Activated CD4-positive, alpha-beta memory T cell treated with anti-CD3 and anti-CD28 coated beads for 36 hours (primary cell): ENCODE data around the gene SPHK1. TPM values are rescaled to one million over a fixed set of nuclear protein-coding genes. Genes with fewer than 3 reads are reported as not detected.

Experiments
- CTCF ChIA-PET: fragments of 350-600 bp; sonication (Branson Sonifier 250); formaldehyde crosslinking; loops from one replicate; lab custom pipeline; 2021; ENCODE audit warnings: antibody characterized with exemption, inconsistent platforms; lab: Charles Lee
- POLR2A ChIA-PET: fragments of 350-600 bp; sonication (Branson Sonifier 250); formaldehyde crosslinking; loops from one replicate; lab custom pipeline; 2021; ENCODE audit warnings: antibody characterized with exemption; lab: Charles Lee
- DNase-seq: peaks from one replicate; pipeline ENCODE4 v3.0.0-alpha.2; 2020
- H3K27ac Mint-ChIP-seq: one replicate; pipeline ENCODE4 v1.8.0; 2021; ENCODE audit warnings: mixed read lengths
- H3K27me3 Mint-ChIP-seq: one replicate; pipeline ENCODE4 v1.8.0; 2021; ENCODE audit warnings: mixed read lengths
- H3K36me3 Mint-ChIP-seq: one replicate; pipeline ENCODE4 v1.8.0; 2021; ENCODE audit warnings: mixed read lengths
- H3K4me1 Mint-ChIP-seq: one replicate; pipeline ENCODE4 v1.8.0; 2021; ENCODE audit warnings: low read depth, mixed read lengths
- H3K4me3 Mint-ChIP-seq: one replicate; pipeline ENCODE4 v1.8.0; 2021; ENCODE audit warnings: mild to moderate bottlenecking, mixed read lengths
- H3K9me3 Mint-ChIP-seq: one replicate; pipeline ENCODE4 v1.8.0; 2021; ENCODE audit warnings: mixed read lengths
- intact Hi-C: fragments of 100-400 bp; cut with micrococcal nuclease; formaldehyde crosslinking; loops from one replicate; pipeline ENCODE4 v1.15.1; 2023
- total RNA-seq, 2 experiments: library from RNA; stranded (reverse); gene quantifications; one replicate each; pipeline ENCODE4 v1.2.3, GENCODE V29; 2021

Gene SPHK1
- total RNA-seq, 2 experiments from 2014 or later: 9.9 to 11.4 TPM

DNA sequence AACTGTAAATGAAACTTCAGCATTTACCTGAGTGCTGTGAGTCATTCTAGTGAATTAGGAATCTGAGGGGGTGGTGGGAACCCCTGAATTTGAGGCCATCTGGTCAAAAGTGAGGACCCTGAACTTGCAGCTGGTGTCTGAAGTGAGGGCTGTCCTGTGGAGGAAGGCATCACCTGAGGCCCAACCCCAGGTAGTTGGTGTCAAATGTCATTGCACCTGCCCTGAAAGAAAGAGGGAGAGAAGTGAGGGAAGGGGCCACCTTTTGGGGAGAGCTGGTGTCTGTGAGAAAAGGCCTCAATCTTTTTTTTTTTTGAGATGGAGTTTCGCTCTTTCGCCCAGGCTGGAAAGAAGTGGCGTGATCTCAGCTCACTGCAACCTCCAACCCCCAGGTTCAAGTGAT lies 18.2 kb upstream of the SPHK1 start:
- Mint-ChIP-seq H3K27me3 (no peaks in the 10 kb centered on the region), H3K4me3 (no peak overlapping the region), H3K4me1 (no peaks in the 10 kb centered on the region), H3K36me3 (no peaks in the 10 kb centered on the region), H3K27ac (no peak overlapping the region), H3K9me3 (no peaks in the 10 kb centered on the region)
- ChIA-PET CTCF (interaction anchor here (1.5 to 3.0 kb wide), 3 partner anchors 13 to 31 kb away, joined by 4 to 18 read pairs (median 7); partner anchors contain the start of genes PRPSAP1 and SPHK1), POLR2A (no interaction called here)
- intact Hi-C loops: no loop called here
- no peak for DNase-seq

DNA sequence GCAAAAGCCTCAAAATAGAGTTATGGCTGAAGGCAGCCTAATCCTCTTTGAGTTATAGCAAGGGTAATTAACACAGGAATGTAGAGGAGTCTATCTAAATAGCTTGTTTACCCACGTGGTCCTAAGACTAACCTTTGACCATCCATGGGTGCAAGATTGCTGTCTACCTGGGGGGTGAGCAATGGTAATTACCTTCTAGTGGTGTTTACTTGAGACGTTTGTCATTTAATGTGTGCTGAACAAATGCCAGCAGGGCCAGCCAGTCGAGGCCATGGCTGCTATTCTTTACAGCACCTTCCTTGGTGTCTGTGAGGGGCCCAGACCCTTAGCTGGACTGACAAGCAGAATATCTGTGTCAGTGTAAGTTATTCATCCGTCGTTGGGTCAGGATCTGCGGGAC lies 16.8 kb upstream of the SPHK1 start:
- Mint-ChIP-seq H3K27me3 (no peaks in the 10 kb centered on the region), H3K4me1 (peaks cover 5% of the 10 kb centered on the region), H3K27ac (no peak overlapping the region), H3K36me3 (no peaks in the 10 kb centered on the region), H3K9me3 (no peaks in the 10 kb centered on the region), H3K4me3 (no peak overlapping the region)
- POLR2A ChIA-PET: no interaction called here
- no peak for DNase-seq
- intact Hi-C loops: loop anchor here (1.0 kb wide), 1 partner anchor 12 kb away; no protein-coding TSS in a partner anchor
- CTCF ChIA-PET: no interaction called here

- intact Hi-C loops: no loop called here
- Mint-ChIP-seq H3K27me3 (no peaks in the 10 kb centered on the region), H3K4me3 (no peak overlapping the region), H3K4me1 (peaks cover 5% of the 10 kb centered on the region), H3K27ac (no peak overlapping the region), H3K36me3 (no peaks in the 10 kb centered on the region), H3K9me3 (no peaks in the 10 kb centered on the region)
- CTCF ChIA-PET: no interaction called here
- POLR2A ChIA-PET: no interaction called here
- DNase-seq: no peak
These were observed 15.9 kb upstream of the SPHK1 start for GRCh38 chr17:76368545-76368944.

DNA sequence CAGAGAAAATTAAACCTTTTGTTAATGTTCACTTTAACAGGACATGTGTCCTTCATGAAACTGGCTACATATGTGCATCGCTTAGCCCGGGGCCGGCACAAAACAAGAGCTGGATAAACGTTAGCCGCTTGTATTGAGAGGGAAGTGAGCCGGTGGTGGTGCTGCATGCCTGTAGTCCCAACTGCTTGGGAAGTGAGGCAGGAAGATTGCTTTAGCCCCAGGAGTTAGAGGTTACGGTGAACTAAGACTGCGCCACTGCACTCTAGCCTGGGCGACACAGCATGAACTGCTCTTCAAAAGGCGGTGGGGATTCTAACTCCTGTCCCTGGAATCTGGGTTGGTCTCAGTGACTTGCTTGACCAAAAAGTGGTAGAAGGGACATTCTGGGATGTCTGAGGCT lies 15.0 kb upstream of the SPHK1 start:
- POLR2A ChIA-PET: interaction anchor here (0.6 kb wide), 1 partner anchor 1178 kb away, joined by 3 read pairs; no protein-coding TSS in a partner anchor

DNA sequence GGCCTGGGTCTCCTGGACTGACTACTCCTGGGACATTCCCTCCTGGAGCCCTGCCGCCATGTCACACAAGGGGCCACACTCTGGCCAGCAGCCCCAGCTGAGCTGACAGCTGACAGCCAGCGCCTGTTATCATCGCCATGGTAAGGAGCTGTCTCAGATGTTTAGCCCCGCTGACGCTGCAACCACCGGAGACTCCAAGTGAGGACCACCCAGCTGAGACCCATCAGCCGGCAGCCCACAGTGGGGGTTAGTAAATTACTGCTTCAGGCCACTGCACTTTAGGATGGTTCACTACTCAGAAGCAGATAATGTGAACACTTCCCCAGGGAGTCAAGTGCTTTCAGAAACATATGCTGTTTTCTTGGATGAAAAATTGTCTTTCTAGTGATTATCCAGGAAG lies 14.6 kb upstream of the SPHK1 start:
- CTCF ChIA-PET: interaction anchor here (0.6 to 3.2 kb wide), 7 partner anchors 10 to 28 kb away, joined by 3 to 18 read pairs (median 4); partner anchors contain the start of gene SPHK1
- H3K27me3 Mint-ChIP-seq: no peaks in the 10 kb centered on the region
- no peak for DNase-seq
- POLR2A ChIA-PET: no interaction called here
- H3K27ac Mint-ChIP-seq: no peak overlapping the region
- no peaks in the 10 kb centered on the region for H3K36me3 Mint-ChIP-seq
- no peaks in the 10 kb centered on the region for H3K9me3 Mint-ChIP-seq
- H3K4me1 Mint-ChIP-seq: peaks cover 5% of the 10 kb centered on the region
- intact Hi-C loops: no loop called here
- no peak overlapping the region for H3K4me3 Mint-ChIP-seq

More for the DNA sequence above, 15.0 kb upstream of the SPHK1 start:
- no peaks in the 10 kb centered on the region for H3K9me3 Mint-ChIP-seq
- H3K27ac Mint-ChIP-seq: no peak overlapping the region
- CTCF ChIA-PET: interaction anchor here (1.0 to 3.2 kb wide), 4 partner anchors 9 to 28 kb away, joined by 3 to 18 read pairs (median 8); partner anchors contain the start of gene SPHK1
- H3K36me3 Mint-ChIP-seq: no peaks in the 10 kb centered on the region
- intact Hi-C loops: no loop called here
- no peak overlapping the region for H3K4me3 Mint-ChIP-seq
- no peaks in the 10 kb centered on the region for H3K27me3 Mint-ChIP-seq
- DNase-seq: no peak
- H3K4me1 Mint-ChIP-seq: peaks cover 5% of the 10 kb centered on the region

DNA sequence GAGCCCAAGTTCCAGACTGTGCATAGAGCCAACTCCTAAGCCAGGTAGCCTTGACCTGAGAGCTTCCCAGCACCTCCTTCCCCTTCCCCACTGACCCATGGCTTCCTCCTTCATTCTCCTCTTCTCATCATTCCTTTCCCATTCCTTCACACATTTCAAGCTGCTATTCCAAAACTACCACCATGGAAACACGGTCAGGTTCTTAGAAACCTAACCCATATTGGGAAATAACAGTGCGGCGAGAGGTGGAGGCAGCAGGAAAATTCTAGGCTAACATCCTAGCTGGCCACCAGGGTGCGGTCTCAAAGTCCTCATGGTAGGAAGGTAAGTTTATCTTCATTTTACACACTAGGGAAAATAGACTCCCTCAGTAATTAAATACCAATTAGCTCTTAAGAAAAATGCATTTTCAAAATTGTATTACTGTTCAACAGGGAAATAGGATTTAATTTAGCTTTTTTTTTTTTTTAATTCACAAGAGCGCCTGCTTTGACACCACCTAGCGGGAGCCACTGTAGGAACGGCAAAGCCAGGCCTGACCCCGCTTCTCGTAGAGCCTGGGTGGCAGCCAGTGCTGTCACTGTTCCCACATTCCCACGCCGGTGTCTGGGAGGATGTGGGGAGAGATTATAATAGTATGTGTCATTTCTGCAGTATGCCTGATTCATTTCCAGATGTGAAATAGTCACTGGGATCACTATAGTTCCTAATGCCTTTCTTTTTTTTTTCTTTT lies 14.0 kb upstream of the SPHK1 start:
- DNase-seq: peak; percentile 27
- H3K4me3 Mint-ChIP-seq: no peak overlapping the region

DNA sequence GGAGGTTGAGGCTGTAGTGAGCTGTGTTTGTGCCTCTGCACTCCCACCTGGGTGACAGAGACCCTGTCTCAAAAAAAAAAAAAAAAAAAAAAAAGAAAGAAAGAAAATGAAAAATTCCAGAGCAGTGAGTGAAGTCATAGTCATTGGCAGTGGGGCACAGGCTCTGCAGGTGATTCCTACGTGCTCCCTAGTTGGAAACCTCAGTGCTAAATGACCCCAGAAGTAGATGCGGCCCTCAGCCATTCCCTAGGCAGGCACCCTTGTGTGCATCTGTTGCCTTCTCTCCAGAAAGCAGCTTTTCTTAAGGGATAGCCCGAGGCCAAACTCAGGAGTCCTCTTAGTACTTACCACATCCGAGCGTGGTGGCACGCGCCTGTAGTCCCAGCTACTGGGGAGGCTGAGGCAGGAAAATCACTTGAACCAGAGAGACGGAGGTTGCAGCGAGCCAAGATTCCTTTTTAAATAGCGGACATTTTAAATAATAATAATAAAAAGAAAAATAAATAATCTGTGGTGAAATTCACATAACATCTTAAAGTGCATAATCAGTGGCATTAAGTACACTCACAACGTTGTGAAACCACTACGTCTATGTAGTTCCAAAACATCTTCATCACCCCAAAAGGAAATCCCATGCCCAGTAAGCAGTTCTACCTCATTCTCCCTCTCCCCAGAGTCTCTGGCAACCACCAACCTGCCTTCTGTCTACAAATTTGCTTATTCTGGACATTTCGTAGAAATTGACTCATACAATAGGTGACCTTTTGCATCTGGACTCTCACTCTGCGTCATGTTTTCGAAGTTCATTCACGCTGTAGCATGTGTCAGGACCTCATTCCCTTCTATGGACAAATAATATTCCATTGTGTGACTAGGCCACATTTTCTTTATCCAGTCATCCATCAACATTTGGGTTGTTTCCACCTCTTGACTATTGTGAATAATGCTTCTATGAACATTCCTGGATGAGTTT lies 12.5 kb upstream of the SPHK1 start:
- DNase-seq: no peak
- ChIA-PET POLR2A (no interaction called here), CTCF (interaction anchor here (0.6 to 3.2 kb wide), 3 partner anchors 12 to 155 kb away, joined by 4 to 18 read pairs (median 13); partner anchors contain the start of gene SPHK1)
- Mint-ChIP-seq H3K4me1 (peaks cover 5% of the 10 kb centered on the region), H3K9me3 (no peaks in the 10 kb centered on the region), H3K4me3 (no peak overlapping the region), H3K36me3 (no peaks in the 10 kb centered on the region), H3K27me3 (no peaks in the 10 kb centered on the region), H3K27ac (no peak overlapping the region)
- intact Hi-C loops: no loop called here

More for the DNA sequence above, 14.0 kb upstream of the SPHK1 start:
- ChIA-PET CTCF (interaction anchor here (0.6 to 3.2 kb wide), 7 partner anchors 10 to 27 kb away, joined by 3 to 18 read pairs (median 4); partner anchors contain the start of gene SPHK1), POLR2A (no interaction called here)
- H3K9me3 Mint-ChIP-seq: no peaks in the 10 kb centered on the region
- peaks cover 5% of the 10 kb centered on the region for H3K4me1 Mint-ChIP-seq
- intact Hi-C loops: no loop called here
- no peaks in the 10 kb centered on the region for H3K27me3 Mint-ChIP-seq
- H3K36me3 Mint-ChIP-seq: no peaks in the 10 kb centered on the region
- H3K27ac Mint-ChIP-seq: no peak overlapping the region

GRCh38 chr17:76376318-76377133 lies 7.9 kb upstream of the SPHK1 start:
- Mint-ChIP-seq H3K9me3 (no peaks in the 10 kb centered on the region), H3K27me3 (no peaks in the 10 kb centered on the region), H3K27ac (no peak overlapping the region), H3K4me3 (no peak overlapping the region), H3K4me1 (peaks cover 5% of the 10 kb centered on the region), H3K36me3 (no peaks in the 10 kb centered on the region)
- intact Hi-C loops: no loop called here
- POLR2A ChIA-PET: no interaction called here
- DNase-seq: no peak
- CTCF ChIA-PET: interaction anchor here (1.8 to 7.7 kb wide), 2 partner anchors 9 to 21 kb away, joined by 8 to 36 read pairs; no protein-coding TSS in a partner anchor

- no peak overlapping the region for H3K4me3 Mint-ChIP-seq
- H3K9me3 Mint-ChIP-seq: no peaks in the 10 kb centered on the region
- no peak overlapping the region for H3K27ac Mint-ChIP-seq
- H3K4me1 Mint-ChIP-seq: peaks cover 4% of the 10 kb centered on the region
- POLR2A ChIA-PET: no interaction called here
- no peak for DNase-seq
- CTCF ChIA-PET: interaction anchor here (7.7 kb wide), 1 partner anchor 19 kb away, joined by 36 read pairs; no protein-coding TSS in a partner anchor
- intact Hi-C loops: loop anchor here (1.0 kb wide), 1 partner anchor 11 kb away; no protein-coding TSS in a partner anchor
- no peaks in the 10 kb centered on the region for H3K36me3 Mint-ChIP-seq
- H3K27me3 Mint-ChIP-seq: no peaks in the 10 kb centered on the region
These were observed 5.7 kb upstream of the SPHK1 start for GRCh38 chr17:76378548-76379274.

DNA sequence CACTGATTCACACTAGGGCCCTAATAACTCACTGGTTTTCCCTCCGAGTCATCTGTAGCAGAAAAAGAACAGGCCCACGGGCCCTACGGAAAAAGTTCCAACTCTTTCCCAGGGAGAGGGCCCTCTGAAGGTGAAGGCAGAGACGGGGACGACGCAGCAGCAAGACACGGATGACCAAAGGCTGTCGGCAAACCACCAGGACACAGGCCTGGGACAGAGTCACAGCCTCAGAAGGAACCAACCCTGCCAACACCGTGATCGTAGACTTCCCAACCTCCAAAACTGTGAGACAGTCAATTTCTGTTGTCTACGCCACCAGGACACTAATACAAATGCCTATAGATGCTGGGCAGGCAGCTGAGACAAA lies 5.2 kb upstream of the SPHK1 start:
- POLR2A ChIA-PET: no interaction called here
- Mint-ChIP-seq H3K4me1 (peaks cover 4% of the 10 kb centered on the region), H3K27ac (no peak overlapping the region), H3K36me3 (no peaks in the 10 kb centered on the region), H3K9me3 (no peaks in the 10 kb centered on the region), H3K4me3 (no peak overlapping the region), H3K27me3 (no peaks in the 10 kb centered on the region)
- intact Hi-C loops: loop anchor here (1.0 kb wide), 1 partner anchor 12 kb away; no protein-coding TSS in a partner anchor
- CTCF ChIA-PET: interaction anchor here (0.6 to 7.7 kb wide), 2 partner anchors 18 to 39 kb away, joined by 3 to 36 read pairs; no protein-coding TSS in a partner anchor
- DNase-seq: no peak
